Measurements from ENCODE around the gene TNN.

DNA sequence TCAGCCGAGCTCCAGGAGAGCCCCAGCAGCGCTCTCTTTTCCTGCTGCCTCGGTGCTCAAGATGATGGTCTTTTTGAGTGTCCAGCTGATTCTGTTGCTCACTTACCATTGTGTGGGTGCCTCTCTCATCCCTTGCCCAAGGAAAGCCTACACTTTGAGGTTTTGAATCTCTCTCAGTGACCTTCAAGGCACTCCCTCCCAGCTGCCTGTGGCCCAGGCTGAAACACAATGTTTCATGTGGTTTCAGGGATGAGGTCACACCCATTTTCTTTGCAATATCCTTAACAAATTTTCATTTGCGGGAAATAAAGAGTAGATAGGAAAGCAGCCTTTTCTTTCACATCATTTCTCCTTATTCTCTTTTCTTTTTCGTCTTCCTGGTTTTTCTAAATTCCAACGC, 31.8 kb upstream of the TNN start:
- TF ChIP-seq, protein P1, sequence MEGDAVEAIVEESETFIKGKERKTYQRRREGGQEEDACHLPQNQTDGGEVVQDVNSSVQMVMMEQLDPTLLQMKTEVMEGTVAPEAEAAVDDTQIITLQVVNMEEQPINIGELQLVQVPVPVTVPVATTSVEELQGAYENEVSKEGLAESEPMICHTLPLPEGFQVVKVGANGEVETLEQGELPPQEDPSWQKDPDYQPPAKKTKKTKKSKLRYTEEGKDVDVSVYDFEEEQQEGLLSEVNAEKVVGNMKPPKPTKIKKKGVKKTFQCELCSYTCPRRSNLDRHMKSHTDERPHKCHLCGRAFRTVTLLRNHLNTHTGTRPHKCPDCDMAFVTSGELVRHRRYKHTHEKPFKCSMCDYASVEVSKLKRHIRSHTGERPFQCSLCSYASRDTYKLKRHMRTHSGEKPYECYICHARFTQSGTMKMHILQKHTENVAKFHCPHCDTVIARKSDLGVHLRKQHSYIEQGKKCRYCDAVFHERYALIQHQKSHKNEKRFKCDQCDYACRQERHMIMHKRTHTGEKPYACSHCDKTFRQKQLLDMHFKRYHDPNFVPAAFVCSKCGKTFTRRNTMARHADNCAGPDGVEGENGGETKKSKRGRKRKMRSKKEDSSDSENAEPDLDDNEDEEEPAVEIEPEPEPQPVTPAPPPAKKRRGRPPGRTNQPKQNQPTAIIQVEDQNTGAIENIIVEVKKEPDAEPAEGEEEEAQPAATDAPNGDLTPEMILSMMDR (IDR thresholded peaks at IDR 0.05), result no peak
- no peak for TF ChIP-seq POLR2AphosphoS5 (IDR thresholded peaks at IDR 0.05)
